HG02798 (cell line): ENCODE measurements around the gene IL10RA.

Source experiments
- ATAC-seq: cut with Tn5 transposase; IDR thresholded peaks from one replicate; pipeline ENCODE4 v1.9.1; 2021; ENCODE audit warnings: mild to moderate bottlenecking; ENCODE audit not compliant: unreplicated experiment, poor library complexity

IL10RA gene

GRCh38 chr11:117986981-117987574 lies 884 bp downstream of the IL10RA start:
- ATAC-seq = peak; percentile 50

GRCh38 chr11:117989351-117990102 lies 3.3 kb downstream of the IL10RA start:
- no peak for ATAC-seq

GRCh38 chr11:117992136-117992535 lies 5.9 kb downstream of the IL10RA start:
- peak; percentile 49 for ATAC-seq

DNA sequence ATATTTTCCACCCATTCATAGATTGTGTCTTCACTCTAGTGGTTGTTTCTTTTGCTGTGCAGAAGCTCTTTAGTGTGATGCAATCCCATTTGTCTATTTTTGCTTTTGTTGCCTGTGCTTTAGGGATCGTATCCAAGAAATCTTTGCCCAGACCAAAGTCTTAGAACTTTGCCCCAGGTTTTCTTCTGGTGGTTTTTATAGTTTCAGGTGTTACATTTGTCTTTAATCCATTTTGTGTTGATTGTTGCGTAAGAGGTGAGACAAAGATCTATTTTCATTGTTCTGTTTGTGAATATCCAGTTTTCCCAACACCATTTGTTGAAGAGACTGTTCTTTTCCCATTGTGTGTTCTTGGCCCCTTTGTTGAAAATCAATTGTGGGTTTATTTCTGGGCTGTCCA lies 6.4 kb downstream of the IL10RA start:
- no peak for ATAC-seq

DNA sequence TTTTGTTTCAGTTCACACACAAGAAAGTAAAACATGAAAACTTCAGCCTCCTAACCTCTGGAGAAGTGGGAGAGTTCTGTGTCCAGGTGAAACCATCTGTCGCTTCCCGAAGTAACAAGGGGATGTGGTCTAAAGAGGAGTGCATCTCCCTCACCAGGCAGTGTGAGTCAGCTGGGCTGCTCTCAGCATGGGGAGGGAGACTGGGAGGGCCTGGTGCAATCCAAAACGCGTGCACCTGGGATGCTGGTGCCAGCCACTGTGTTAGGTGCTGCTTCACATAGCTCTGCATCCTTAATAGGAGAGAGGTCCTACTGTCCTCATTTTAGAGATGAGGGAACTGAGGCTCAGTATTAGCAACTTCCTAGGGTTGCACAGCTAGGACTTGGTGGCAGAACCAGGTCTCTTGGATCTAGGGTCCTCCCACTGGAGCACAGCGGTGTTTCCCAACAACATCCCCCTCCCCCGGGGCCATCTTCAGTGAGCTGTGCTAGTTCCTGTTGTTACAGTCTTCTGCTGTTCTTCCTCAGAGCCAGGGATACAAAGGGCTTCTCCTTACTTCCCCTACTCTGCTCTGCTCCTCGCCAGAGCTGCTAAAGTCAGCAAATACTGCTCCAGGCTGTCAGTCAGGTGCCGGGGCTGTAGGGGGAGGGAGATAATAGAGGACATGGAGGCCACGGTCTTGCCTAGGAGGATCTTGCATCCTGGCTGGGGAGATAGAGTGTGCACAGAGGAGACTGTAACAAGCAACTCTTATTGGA lies 8.0 kb downstream of the IL10RA start:
- ATAC-seq = no peak

GRCh38 chr11:117995472-117995871 lies 9.3 kb downstream of the IL10RA start:
- ATAC-seq = no peak

DNA sequence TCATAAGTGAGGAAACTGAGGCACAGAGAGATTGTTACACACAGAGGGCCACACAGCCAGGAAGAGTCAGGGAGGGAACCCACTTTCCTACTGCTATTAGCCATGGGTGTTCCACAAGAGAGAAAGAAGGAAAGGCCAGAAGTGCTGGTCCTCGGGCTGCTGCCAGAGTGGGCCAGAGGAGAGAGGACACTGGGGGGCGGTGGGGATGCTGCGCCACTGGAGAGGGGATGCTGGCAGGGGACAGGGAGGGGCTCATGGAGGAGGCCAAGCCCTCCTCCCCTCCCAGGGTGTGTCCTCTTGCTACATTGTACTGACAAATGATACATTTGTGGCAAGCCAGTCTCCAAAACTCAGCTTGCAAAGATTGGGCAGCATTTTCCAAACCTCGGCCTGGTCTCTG lies 9.9 kb downstream of the IL10RA start:
- no peak for ATAC-seq

- no peak for ATAC-seq
Measured at GRCh38 chr11:117997406-117997805, 11.2 kb downstream of the IL10RA start.

GRCh38 chr11:117997823-117998579 lies 11.8 kb downstream of the IL10RA start:
- peak; percentile 76 for ATAC-seq

GRCh38 chr11:117998664-117999353 lies 12.6 kb downstream of the IL10RA start:
- ATAC-seq = no peak

GRCh38 chr11:117999354-117999993 lies 13.3 kb downstream of the IL10RA start:
- ATAC-seq = no peak

GRCh38 chr11:118000067-118000849 lies 14.1 kb downstream of the IL10RA start:
- ATAC-seq = no peak

- no peak for ATAC-seq
Measured at GRCh38 chr11:118000850-118001228, 14.6 kb downstream of the IL10RA start.

GRCh38 chr11:118001494-118001971 lies 15.3 kb downstream of the IL10RA start:
- no peak for ATAC-seq

GRCh38 chr11:118002010-118002540 lies 15.9 kb downstream of the IL10RA start:
- no peak for ATAC-seq

- no peak for ATAC-seq
Measured at GRCh38 chr11:118002541-118003423, 16.6 kb downstream of the IL10RA start.

GRCh38 chr11:118003456-118003855 lies 17.3 kb downstream of the IL10RA start:
- ATAC-seq = no peak
